Gastroesophageal sphincter (tissue), 3 donors: Measurements from ENCODE around the gene ROR2.

ENCODE experiments used
- EP300 ChIP-seq: sonication (generic); formaldehyde crosslinking; IDR thresholded peaks from one replicate; pipeline ENCODE4 v1.6.1; 2017; ENCODE audit warnings: antibody characterized with exemption, mild to moderate bottlenecking
- POLR2A ChIP-seq, 2 donors: fragments of 450-650 bp; IDR thresholded peaks; one replicate each; pipeline ENCODE4 v1.6.1; 2017; ENCODE audit warnings: antibody characterized with exemption in 2 of 2, mild to moderate bottlenecking in 2 of 2, moderate library complexity in 1 of 2
- POLR2AphosphoS5 ChIP-seq: sonication (generic); formaldehyde crosslinking; IDR thresholded peaks from one replicate; pipeline ENCODE4 v1.6.1; 2017; ENCODE audit warnings: antibody characterized with exemption
- TF ChIP-seq, protein P1 (sequence below), 4 experiments: fragments of 200-600 bp in 2 of 4; fragments of 450-650 bp in 2 of 4; sonication (generic) in 1 of 4; IDR thresholded peaks; one replicate each; pipeline ENCODE4 v1.5.1; 2017 to 2019; ENCODE audit warnings: antibody characterized with exemption in 4 of 4, mild to moderate bottlenecking in 2 of 4, moderate library complexity in 2 of 4

DNA sequence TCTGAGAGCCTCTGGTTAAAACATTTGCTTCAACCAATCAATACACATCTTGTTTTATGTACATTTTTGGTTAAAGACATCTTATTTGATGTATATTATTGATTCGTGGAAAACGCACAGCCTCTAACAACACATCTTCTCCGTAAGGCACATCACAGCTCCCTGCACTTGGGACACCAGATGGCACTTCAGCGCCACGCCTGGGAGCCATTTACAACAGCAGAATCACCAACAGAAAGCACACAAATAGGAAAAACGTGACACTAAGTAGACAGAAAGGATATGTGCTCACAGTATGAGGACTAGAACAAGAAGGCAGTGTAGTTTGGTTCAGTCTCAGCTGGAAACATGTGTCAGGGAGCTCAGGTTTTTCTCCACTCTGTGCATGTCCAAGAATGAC is 199.7 kb downstream of the ROR2 start:
- TF ChIP-seq, protein P1, sequence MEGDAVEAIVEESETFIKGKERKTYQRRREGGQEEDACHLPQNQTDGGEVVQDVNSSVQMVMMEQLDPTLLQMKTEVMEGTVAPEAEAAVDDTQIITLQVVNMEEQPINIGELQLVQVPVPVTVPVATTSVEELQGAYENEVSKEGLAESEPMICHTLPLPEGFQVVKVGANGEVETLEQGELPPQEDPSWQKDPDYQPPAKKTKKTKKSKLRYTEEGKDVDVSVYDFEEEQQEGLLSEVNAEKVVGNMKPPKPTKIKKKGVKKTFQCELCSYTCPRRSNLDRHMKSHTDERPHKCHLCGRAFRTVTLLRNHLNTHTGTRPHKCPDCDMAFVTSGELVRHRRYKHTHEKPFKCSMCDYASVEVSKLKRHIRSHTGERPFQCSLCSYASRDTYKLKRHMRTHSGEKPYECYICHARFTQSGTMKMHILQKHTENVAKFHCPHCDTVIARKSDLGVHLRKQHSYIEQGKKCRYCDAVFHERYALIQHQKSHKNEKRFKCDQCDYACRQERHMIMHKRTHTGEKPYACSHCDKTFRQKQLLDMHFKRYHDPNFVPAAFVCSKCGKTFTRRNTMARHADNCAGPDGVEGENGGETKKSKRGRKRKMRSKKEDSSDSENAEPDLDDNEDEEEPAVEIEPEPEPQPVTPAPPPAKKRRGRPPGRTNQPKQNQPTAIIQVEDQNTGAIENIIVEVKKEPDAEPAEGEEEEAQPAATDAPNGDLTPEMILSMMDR (IDR thresholded peaks at IDR 0.05) = peak in 1 of 4 experiments; percentile 20
- TF ChIP-seq POLR2A (IDR thresholded peaks at IDR 0.05) (no peak), POLR2AphosphoS5 (no peak), EP300 (no peak)
